ENCODE measurements around the gene CYSRT1.

The CYSRT1 gene, protein sequence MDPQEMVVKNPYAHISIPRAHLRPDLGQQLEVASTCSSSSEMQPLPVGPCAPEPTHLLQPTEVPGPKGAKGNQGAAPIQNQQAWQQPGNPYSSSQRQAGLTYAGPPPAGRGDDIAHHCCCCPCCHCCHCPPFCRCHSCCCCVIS

DNA sequence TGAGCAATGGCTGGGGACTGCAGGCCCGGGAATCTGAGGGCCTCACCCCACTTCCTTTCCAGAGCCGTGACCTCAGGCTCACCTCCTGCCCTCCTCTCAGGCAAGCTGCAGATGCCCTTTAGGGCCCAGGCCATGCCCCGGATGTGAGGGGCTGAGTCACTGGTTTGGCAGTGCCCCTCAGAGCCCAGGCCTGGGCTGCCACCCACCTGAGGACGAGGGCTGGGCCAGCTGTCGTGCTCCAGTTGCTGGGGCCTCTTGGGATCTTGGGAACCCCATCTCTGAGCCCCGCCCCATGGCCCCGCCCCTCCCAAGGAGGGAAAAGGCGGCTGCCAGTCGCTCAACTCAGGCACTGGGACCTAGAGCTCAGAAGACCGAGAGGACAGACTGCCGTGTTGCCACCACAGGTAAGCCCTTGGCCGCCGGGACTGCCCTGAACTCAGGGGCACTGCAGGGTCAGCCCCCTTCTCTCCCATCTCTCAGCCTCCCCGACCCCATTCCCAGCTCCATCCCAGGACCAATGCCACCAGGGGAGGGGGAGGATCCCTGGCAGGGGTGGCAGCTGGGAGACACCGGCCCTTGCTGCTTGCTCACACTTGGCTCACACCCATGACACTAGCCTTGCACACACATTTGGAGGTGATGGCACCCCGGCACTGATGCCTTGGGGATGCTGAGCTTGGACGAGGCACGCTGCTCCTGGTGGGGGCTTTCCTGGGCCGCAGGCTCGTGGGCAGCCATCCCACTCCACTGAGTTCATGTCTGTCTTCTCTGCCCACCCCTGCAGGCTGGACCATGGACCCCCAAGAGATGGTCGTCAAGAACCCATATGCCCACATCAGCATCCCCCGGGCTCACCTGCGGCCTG lies at the start of gene CYSRT1:
CYSRT1 (plus strand) TSS at position 345 of the 865 bp plus-strand sequence; CDS start at position 793, 448 bp downstream.
- peak; percentile 53 for DNase-seq
- Mint-ChIP-seq H3K27me3 (peaks cover 16% of the 10 kb centered on the region), H3K9me3 (no peaks in the 10 kb centered on the region), H3K4me1 (peaks cover 25% of the 10 kb centered on the region), H3K4me3 (peak within 1 kb of the TSS; percentile 81), H3K27ac (peak within 1 kb of the TSS; percentile 84), H3K36me3 (no peaks in the 10 kb centered on the region)
- CTCF ChIA-PET: interaction anchor here (0.7 to 6.1 kb wide), 10 partner anchors 12 to 196 kb away, joined by 3 to 45 read pairs (median 4); partner anchors contain the start of genes ANAPC2 and SSNA1

DNA sequence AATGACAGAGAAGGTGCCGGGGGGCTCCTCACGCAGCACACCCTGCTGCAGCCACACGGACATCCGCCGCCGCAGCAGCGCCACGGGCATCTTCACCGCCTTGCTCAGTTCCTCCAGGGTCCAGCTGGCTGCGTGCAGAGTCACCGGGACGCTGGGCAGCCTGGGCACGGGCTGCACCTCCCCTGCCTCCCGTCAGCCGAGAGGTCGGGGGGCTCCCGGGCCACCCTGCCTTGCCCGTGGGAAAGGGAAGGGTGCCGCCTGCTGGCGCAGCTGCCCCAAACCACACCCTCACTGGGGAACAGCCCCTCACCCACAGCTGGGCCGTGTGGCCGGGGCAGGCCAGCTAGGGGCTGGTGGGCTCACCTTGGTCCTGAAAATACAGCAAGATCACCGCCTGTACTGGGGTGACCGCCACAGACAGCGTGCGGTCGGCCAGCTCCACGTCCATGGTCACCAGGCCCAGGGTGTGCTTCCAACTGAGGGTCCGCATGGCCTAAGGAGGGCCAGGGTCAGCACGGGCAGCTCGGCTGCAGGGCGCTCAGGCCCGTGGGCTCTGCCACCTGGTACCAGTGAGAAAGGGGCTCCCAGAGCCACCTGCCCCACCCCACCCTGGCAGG lies 49.5 kb upstream of the CYSRT1 start:
- Mint-ChIP-seq H3K4me3 (no peak overlapping the region), H3K9me3 (no peaks in the 10 kb centered on the region), H3K36me3 (peaks cover 6% of the 10 kb centered on the region), H3K27me3 (peaks cover 58% of the 10 kb centered on the region), H3K27ac (no peak overlapping the region), H3K4me1 (peaks cover 2% of the 10 kb centered on the region)
- DNase-seq: peak; percentile 52
- CTCF ChIA-PET: interaction anchor here (1.5 to 2.7 kb wide), 4 partner anchors 12 to 61 kb away, joined by 4 to 8 read pairs (median 6); partner anchors contain the start of gene RNF224

DNA sequence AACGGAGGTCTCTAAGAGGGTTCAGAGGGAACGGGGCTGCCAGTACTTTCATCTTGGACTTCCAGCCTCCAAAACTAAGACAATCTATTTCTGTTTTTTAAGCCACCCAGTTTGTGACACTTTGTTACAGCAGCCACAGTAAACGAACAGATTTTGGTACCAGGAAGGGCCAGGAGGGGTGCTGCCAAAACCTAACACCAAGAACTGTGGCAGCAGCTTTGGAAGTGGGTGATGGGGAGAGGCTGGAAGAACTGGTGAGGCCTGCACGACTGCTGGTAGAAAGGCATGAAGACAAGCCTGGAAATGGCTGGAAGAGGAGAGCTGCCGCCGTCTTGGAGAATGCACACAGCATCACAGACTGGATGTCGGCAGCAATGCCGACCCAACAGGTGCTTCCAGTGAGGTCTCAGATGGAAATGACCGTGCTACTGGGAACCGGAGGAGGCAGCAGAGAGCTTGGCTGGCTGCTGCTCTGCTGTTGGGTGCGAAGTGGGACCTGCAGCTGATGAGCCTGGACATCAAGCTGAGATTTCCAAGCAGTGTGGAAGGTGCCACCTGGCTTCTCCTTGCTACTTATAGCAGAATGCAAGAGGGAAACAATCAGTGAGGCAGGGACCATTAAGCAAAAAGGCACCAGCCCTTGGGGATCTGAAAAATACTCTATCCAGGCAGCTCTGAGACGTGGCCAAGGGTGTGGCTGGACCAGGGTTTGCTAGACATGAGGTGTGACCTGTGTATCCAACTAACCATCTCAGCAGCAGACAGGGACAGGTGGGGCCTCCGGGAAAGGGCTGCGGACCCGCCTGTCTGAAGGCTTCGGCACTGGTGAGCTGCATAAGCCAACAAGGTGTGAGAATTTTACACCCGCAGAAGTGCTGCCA lies 48.4 kb upstream of the CYSRT1 start:
- CTCF ChIA-PET: interaction anchor here (0.8 to 2.7 kb wide), 13 partner anchors 13 to 130 kb away, joined by 3 to 8 read pairs (median 4); partner anchors contain the start of genes NDOR1, NPDC1, TMEM203 and TPRN
- DNase-seq: peak; percentile 50

DNA sequence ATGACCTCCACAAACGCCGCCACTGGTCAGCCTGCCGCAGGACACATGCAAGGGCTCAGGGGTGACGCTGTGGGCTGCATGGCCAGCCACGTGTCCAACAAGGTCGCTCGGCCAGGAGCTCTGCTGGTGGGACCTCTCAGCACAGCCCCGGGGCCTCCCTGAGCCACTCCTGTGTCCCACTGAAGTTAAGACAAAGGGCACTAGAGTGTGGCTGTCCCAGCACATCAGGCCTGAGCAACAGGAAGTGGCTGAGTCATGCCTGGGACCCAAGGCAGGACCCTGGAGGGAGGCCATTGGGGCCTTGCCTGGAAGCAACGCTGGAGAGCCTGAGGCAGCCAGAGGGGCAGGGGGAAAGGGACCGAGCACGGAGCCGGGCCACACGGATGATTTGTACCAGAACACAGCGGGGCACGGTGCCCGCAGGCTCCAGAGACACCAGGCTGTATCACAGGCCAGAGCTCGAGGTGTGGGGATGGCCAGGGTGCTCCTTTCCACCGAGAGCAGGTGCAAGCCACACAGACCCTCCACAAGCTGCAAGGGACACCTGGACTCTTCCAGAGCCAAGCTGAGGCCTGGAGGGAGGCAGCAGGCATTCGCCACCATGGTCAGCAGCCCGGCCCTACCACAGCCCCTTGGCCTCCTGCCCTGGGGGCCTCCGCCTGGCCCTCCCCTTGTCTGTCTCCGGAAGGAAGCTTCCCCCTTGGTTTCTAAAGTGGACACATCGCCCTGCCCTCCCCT lies 46.6 kb upstream of the CYSRT1 start:
- CTCF ChIA-PET: interaction anchor here (0.8 to 1.5 kb wide), 4 partner anchors 9 to 149 kb away, joined by 3 read pairs; partner anchors contain the start of gene NPDC1
- no peak overlapping the region for H3K27ac Mint-ChIP-seq
- peaks cover 2% of the 10 kb centered on the region for H3K4me1 Mint-ChIP-seq
- H3K4me3 Mint-ChIP-seq: no peak overlapping the region
- DNase-seq: no peak
- peaks cover 16% of the 10 kb centered on the region for H3K36me3 Mint-ChIP-seq
- H3K9me3 Mint-ChIP-seq: no peaks in the 10 kb centered on the region
- H3K27me3 Mint-ChIP-seq: peaks cover 29% of the 10 kb centered on the region

More for the DNA sequence above, 48.4 kb upstream of the CYSRT1 start:
- H3K36me3 Mint-ChIP-seq: peaks cover 6% of the 10 kb centered on the region
- H3K27me3 Mint-ChIP-seq: peaks cover 47% of the 10 kb centered on the region
- H3K9me3 Mint-ChIP-seq: no peaks in the 10 kb centered on the region
- H3K27ac Mint-ChIP-seq: no peak overlapping the region
- no peak overlapping the region for H3K4me3 Mint-ChIP-seq
- H3K4me1 Mint-ChIP-seq: peaks cover 2% of the 10 kb centered on the region

DNA sequence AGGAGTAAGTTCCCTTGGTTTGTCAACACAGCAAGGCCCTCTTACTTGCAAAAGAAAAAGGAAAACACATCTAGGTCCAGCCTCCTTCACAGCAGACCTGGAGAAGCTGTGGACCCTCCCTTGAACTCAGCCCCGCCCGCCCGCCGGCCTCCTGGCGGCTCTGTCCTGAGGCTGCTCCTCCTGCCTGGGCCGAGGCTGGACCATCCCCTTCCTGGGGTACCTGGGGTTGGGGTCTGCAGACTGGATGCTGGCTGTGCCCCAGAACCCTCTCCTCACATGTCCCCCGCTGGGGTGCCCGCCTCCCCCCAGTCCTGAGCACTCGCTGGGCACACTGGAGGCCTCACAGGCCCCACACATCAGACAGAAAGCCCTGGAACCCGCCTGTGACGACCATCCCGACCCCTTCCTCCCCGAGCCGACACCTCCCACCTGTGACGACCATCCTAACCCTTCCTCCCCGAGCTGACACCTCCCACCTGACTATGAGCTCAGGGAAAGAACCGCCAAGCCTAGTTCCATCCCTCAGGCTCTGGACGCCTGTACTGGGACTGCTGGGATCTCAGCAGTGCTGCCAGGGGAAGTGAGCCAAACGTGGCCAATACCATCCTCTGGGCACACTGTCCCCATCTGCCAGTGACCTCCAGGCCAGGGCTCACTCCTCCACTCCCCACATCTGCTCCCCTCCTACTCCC lies 45.9 kb upstream of the CYSRT1 start:
- H3K36me3 Mint-ChIP-seq: peaks cover 22% of the 10 kb centered on the region
- H3K27me3 Mint-ChIP-seq: peaks cover 22% of the 10 kb centered on the region
- no peaks in the 10 kb centered on the region for H3K9me3 Mint-ChIP-seq
- DNase-seq: no peak
- H3K4me1 Mint-ChIP-seq: peaks cover 1% of the 10 kb centered on the region
- no peak overlapping the region for H3K4me3 Mint-ChIP-seq
- CTCF ChIA-PET: interaction anchor here (0.8 kb wide), 1 partner anchor 9 kb away, joined by 3 read pairs; no protein-coding TSS in a partner anchor
- no peak overlapping the region for H3K27ac Mint-ChIP-seq

DNA sequence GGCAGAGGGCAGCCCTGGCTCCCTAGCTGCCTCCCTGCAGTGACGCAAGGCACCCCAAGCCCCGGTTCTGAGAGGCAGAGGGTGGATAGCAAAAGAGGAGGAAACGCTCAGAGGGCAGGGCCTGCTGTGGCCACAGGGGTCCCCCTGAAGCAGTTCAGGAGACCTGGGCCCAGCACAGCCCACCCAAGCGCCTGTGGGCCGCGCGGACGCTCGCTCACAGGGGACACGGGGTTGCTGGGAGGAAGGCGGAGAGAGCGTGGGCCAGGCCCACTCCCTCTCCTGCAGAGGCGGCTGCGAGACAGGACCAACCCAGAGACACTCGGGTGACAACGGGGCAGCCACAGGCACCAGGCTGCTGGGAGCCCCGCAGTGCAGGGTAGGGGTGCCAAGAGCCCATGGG lies 45.2 kb upstream of the CYSRT1 start:
- CTCF ChIA-PET: no interaction called here

DNA sequence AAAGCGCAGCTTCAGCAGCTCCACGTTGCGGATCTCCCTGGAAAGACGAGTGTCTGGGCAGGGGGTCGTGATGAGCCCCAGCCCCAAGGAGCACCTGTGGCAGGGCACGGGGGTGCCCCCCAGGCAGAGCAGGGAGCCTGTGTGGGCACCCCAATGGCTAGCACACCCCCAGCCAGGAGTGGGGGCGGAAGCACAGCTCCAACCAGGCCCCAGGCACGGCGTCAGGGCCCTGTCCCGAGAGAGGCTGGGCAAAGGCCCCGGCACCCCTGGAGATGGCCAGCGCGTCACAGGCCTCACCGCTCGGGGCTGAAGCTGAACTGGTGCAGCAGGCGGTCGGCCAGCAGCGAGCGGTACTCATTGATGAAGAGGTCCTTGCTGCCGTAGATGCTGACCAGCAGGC lies 44.5 kb upstream of the CYSRT1 start:
- H3K27me3 Mint-ChIP-seq: peaks cover 8% of the 10 kb centered on the region
- H3K4me1 Mint-ChIP-seq: peaks cover 2% of the 10 kb centered on the region
- no peak for DNase-seq
- no peaks in the 10 kb centered on the region for H3K9me3 Mint-ChIP-seq
- no peak overlapping the region for H3K4me3 Mint-ChIP-seq
- CTCF ChIA-PET: interaction anchor here (1.0 kb wide), 1 partner anchor 134 kb away, joined by 4 read pairs; no protein-coding TSS in a partner anchor
- no peak overlapping the region for H3K27ac Mint-ChIP-seq
- H3K36me3 Mint-ChIP-seq: peaks cover 26% of the 10 kb centered on the region

More for the DNA sequence above, 45.2 kb upstream of the CYSRT1 start:
- Mint-ChIP-seq H3K4me1 (peaks cover 2% of the 10 kb centered on the region), H3K27ac (no peak overlapping the region), H3K9me3 (no peaks in the 10 kb centered on the region), H3K27me3 (peaks cover 15% of the 10 kb centered on the region), H3K4me3 (no peak overlapping the region), H3K36me3 (peaks cover 26% of the 10 kb centered on the region)
- DNase-seq: no peak

DNA sequence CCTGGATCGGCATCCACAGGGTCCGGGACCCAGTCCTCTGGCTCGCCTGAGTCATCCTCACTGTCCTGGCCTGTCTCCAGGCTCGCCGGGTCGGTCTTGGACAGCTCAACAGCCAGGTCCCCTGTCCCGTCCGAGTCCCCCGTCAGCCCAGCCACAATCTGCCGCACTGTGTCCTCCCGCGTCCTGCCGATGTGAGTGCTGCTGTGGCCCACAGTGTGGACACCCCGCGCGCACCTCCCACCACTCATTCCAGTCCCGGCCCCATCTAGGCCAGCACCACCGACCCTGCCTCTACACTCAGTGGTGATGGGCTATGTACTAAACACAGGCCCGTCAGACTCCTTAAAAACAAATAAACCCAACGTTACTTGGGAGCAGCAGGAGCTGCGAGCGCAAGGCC lies 43.3 kb upstream of the CYSRT1 start:
- Mint-ChIP-seq H3K36me3 (peaks cover 28% of the 10 kb centered on the region), H3K9me3 (no peaks in the 10 kb centered on the region), H3K27me3 (no peaks in the 10 kb centered on the region), H3K4me3 (no peak overlapping the region), H3K4me1 (peaks cover 7% of the 10 kb centered on the region), H3K27ac (no peak overlapping the region)
- DNase-seq: no peak
- CTCF ChIA-PET: interaction anchor here (0.6 kb wide), 1 partner anchor 103 kb away, joined by 3 read pairs; no protein-coding TSS in a partner anchor

DNA sequence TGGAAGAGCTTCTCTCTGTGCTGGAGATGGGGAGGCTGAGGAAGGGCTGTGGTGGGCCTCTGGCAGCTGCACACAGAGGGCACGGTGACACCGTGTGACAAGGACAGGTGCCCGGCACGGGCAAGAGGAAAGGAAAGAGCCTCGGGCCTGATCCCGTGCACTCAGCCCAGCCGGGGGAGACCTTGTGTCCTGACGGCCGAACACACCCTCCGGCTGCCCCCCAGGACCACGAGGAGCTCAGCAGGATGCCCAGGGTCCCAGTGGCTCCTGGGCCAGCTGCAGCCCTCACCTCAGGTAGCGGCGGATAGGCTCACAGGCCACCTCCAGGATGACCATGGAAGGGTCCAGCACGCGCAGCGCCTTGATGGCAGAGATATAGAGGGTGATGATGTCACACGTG lies 42.1 kb upstream of the CYSRT1 start:
- peaks cover 3% of the 10 kb centered on the region for H3K27me3 Mint-ChIP-seq
- no peak overlapping the region for H3K4me3 Mint-ChIP-seq
- CTCF ChIA-PET: no interaction called here
- no peaks in the 10 kb centered on the region for H3K9me3 Mint-ChIP-seq
- H3K4me1 Mint-ChIP-seq: peaks cover 17% of the 10 kb centered on the region
- no peak for DNase-seq
- no peak overlapping the region for H3K27ac Mint-ChIP-seq
- H3K36me3 Mint-ChIP-seq: peaks cover 30% of the 10 kb centered on the region

DNA sequence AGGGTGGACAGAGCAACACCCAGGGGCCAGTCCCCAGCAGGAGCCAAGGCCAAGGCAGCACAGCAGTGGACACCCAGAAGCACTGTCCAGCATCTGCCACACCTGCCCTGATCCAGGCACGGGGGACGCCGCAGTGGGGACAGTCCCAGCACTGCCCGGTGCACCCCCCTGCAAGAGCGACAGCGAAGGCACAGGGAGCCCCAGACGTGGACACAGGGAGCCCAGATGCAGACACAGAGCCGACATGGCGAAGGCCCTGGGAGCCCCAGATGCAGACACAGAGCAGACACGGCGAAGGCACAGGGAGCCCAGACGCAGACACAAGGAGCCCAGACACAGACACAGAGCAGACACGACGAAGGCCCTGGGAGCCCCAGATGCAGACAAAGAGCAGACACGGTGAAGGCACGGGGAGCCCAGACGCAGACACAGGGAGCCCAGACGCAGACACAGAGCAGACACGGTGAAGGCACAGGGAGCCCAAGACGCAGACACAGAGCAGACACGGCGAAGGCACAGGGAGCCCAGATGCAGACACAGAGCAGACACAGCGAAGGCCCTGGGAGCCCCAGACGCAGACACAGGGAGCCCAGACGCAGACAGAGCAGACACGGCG lies 40.9 kb upstream of the CYSRT1 start:
- Mint-ChIP-seq H3K4me3 (no peak overlapping the region), H3K4me1 (peaks cover 23% of the 10 kb centered on the region), H3K9me3 (no peaks in the 10 kb centered on the region), H3K27ac (no peak overlapping the region), H3K36me3 (peaks cover 34% of the 10 kb centered on the region), H3K27me3 (peaks cover 10% of the 10 kb centered on the region)
- CTCF ChIA-PET: no interaction called here
- no peak for DNase-seq

DNA sequence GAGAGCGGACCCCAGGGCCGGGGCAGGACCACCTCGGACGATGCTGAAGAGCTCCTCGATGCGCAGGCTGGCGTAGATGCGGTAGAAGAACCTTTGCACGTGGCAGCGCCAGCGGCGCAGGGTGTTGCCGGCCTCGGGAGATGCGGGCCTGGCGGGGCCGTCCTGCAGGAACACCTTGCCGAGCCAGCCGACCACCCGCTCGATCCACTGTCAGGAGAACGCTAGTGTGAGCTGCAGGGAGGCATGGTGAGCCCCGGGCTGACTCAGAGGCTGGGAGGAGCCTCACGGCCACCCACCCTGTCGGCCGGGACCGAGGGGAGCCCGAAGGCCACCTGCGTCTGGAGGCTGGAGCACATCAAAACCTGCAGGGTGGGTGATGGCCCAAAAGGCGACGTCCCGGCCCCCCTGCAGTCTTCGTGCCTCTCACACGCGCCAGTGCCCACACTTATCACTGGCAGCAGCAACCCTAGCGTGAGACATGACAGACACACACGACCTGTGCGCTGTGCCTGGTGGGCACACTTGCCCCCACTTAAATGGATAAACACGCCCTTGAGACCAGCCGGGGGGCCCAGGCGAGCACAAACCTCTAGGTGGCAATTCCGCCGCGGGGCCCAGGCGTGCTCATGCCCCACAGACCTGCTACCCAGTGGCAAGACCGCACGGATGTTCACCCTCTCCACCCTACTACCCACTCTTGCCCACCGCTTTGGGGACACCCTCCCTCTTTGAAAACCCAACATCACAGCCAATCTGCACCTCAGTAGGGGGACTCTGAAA lies 39.9 kb upstream of the CYSRT1 start:
- Mint-ChIP-seq H3K4me1 (peaks cover 31% of the 10 kb centered on the region), H3K4me3 (no peak overlapping the region), H3K27ac (no peak overlapping the region), H3K27me3 (peaks cover 10% of the 10 kb centered on the region), H3K36me3 (peaks cover 31% of the 10 kb centered on the region), H3K9me3 (no peaks in the 10 kb centered on the region)
- no peak for DNase-seq
- CTCF ChIA-PET: no interaction called here

DNA sequence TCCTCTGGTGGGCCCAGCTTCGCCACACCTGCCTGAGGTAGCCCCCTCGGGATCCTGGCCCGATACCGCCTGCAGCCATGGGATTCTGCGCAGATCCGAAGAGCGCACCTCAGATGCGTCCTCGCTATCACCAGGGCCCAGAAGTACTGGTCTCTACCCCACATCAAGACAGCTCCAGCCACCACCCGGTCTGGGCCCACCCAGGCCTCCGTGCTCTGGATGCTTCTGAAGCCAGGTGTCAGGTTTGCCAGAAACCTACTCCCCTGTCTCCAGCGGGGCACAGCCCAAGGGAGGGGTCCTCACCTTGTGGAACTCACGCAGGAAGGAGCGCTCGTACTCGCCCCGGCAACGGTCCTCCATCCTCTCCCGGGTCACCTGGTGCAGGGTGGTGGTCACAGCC lies 39.1 kb upstream of the CYSRT1 start:
- CTCF ChIA-PET: no interaction called here
- no peaks in the 10 kb centered on the region for H3K9me3 Mint-ChIP-seq
- H3K36me3 Mint-ChIP-seq: peaks cover 34% of the 10 kb centered on the region
- no peak for DNase-seq
- H3K4me1 Mint-ChIP-seq: peaks cover 36% of the 10 kb centered on the region
- H3K27me3 Mint-ChIP-seq: peaks cover 10% of the 10 kb centered on the region
- no peak overlapping the region for H3K27ac Mint-ChIP-seq
- H3K4me3 Mint-ChIP-seq: no peak overlapping the region

Data from activated naive CD4-positive, alpha-beta T cell treated with anti-CD3 and anti-CD28 coated beads, Interleukin-2, amount 10 ng/mL, durations not matched to agents 7 days and 5 days (primary cell).